OCI-LY7 (cell line): Measurements from ENCODE around the gene ABI2.

Source experiments
- CTCF ChIP-seq: fragments of 200-600 bp; sonication (generic); conservative IDR thresholded peaks from 2 replicates; pipeline ENCODE4 v1.5.1; 2014; ENCODE audit warnings: mild to moderate bottlenecking, antibody characterized with exemption, low read length, moderate library complexity, mixed read lengths
- EZH2phosphoT487 ChIP-seq: fragments of 200-600 bp; sonication (generic); IDR thresholded peaks from 2 replicates; pipeline ENCODE4 v1.6.1; 2018; ENCODE audit warnings: low read depth, borderline replicate concordance, mild to moderate bottlenecking, mixed run types, antibody characterized with exemption, low read length, moderate library complexity, mixed read lengths

GRCh38 chr2:203431391-203432185 lies 103.4 kb downstream of the ABI2 start:
- TF ChIP-seq CTCF (0 out of 2 replicates have a peak, but pooled peaks have one; percentile 11), EZH2phosphoT487 (no peak)
